Epithelial cell of proximal tubule (primary cell): ENCODE results near the gene SCN8A. TPM values are rescaled to one million over a fixed set of nuclear protein-coding genes. Genes with fewer than 3 reads are reported as not detected.

Experiments used
- DNase-seq: peaks from one replicate; pipeline ENCODE4 v3.0.0-alpha.2; 2011; ENCODE audit warnings: low read depth
- H3K4me3 ChIP-seq: 2 replicates; pipeline ENCODE4 v1.5.1; 2011; ENCODE audit warnings: low read depth, mild to moderate bottlenecking, low read length
- CTCF ChIP-seq: conservative IDR thresholded peaks from 2 replicates; pipeline ENCODE4 v1.5.1; 2012; ENCODE audit warnings: low read depth, mild to moderate bottlenecking, low read length
- total RNA-seq: library from RNA; depleted of rRNA; stranded (reverse); fragments of >200 nt; gene quantifications from 2 replicates; pipeline ENCODE4 v1.2.3, GENCODE V29; 2015

SCN8A gene
- total RNA-seq, 1 donor from 2014 or later, result 0.86 TPM

- no peak overlapping the region for H3K4me3 ChIP-seq
- DNase-seq, result no peak
- TF ChIP-seq CTCF, result no peak
These were observed 163.1 kb downstream of the SCN8A start for GRCh38 chr12:51753980-51754675.

DNA sequence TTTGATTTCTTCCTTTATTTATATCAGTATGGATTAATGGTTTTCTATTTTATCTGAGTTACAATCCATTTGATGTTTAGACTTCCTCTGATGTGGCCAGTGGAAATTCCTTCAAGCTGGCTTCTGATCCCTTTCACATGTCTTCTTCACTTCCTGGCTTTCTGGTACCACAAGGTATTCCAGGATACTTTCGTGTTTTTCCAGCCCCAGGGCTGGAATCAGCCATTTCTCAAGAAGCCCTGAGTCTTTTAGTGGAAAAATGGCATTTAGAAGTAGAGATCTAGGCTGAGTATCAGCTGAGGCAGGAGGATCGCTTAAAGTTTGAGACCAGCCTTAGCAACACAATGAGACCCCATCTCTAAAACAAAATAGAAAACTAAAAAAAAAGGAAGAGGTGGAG lies 164.2 kb downstream of the SCN8A start:
- H3K4me3 ChIP-seq, result no peak overlapping the region
- DNase-seq, result no peak
- TF ChIP-seq CTCF, result no peak

DNA sequence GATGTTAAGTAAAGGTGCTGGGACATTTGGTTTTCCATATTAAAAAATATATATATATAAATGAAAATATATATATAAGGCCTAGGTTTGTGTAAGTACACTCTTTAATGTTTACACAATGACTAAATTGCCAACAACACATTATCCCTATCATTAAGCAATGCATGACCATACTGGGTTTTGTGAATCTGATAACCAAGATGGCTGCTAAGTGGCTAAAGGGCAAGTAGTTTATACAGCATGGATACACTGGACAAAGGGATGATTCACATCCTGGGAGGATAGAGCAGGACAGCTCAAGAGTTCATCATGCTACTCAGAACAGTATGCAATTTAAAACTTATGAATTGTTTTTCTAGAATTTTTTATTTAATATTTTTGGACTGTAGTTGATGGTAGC lies 168.1 kb downstream of the SCN8A start:
- DNase-seq, result no peak
- no peak overlapping the region for H3K4me3 ChIP-seq
- no peak for TF ChIP-seq CTCF

DNA sequence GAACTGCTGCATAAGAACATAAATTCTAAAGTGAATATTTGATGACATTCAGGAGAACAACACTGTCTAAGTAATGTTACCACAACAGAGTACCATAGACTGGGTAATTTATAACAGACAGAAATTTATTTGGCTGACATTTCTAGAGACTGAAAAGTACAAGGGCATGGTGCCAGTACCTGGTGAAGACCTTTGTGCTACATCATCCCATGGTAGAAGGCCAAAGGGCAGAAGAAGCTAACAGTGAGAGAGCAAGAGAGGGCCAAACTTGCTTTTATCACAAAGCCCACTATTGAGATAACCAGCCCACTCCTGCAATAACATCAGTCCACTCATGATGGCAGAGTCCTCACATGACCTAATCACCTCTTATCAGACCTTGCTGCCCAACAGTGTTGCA lies 168.7 kb downstream of the SCN8A start:
- no peak for TF ChIP-seq CTCF
- DNase-seq, result no peak
- no peak overlapping the region for H3K4me3 ChIP-seq

GRCh38 chr12:51760231-51760630 lies 169.2 kb downstream of the SCN8A start:
- no peak for TF ChIP-seq CTCF
- DNase-seq, result no peak

DNA sequence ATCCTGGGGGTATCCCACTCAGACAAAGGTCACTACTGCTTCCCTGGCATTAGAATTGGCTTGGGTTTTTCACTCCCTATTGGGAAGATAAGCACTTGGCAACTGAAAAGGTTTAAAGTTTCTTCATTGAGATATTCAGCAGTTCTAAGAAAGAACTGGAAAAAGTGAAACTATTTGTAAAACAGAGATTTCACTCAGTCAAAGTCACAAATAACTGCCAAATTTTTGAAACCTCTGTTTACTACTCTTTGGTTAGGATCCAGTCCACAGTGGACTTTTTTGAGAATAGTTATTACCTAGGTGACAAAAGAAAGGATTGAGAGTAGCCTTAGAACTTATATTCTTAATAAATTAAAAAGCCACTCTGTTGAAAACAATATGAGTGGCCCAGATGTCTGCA lies 172.7 kb downstream of the SCN8A start:
- DNase-seq, result no peak
- H3K4me3 ChIP-seq, result no peak overlapping the region
- TF ChIP-seq CTCF, result no peak

More at GRCh38 chr12:51760231-51760630, 169.2 kb downstream of the SCN8A start:
- H3K4me3 ChIP-seq, result no peak overlapping the region

DNA sequence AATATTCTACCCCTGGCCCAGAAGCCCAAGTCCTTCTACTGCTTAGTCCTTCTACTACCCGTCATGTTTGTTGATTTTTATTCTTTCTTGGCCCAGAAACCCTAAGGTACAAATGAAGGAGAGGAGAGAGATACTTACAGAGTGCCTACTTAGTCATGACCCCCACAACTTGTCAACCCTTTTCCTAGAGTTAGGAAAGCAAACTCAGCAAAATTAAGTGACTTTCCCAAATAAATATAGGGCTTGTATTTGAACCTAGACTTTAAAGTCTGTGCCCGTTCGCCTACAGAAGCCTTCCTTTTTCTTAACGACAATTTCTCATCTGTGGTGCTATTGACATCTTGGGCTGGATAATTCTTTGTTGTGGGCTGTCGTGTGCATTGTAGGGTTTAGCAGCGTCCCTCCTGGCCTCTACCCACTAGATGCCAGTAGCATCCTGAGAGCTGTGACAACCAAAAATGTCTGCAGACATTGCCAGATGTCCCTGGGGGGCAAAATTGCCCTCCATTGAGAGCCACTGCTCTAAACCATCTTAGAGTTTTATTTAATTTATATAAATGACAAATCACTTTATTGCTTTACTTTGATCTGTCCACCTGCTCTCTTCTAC lies 175.1 kb downstream of the SCN8A start:
- DNase-seq, result no peak
- TF ChIP-seq CTCF, result no peak
- H3K4me3 ChIP-seq, result no peak overlapping the region
